Transverse colon (tissue), 4 donors: ENCODE measurements around the gene WSCD1. TPM values are rescaled to one million over a fixed set of nuclear protein-coding genes. Genes with fewer than 3 reads are reported as not detected.

Experiments
- DNase-seq: peaks from one replicate; pipeline ENCODE4 v3.0.0-alpha.2; 2019
- H3K27ac ChIP-seq, 4 donors: fragments of 200-600 bp; sonication (generic); 2 replicates each; pipeline ENCODE4 v1.5.1; 2016 to 2018; ENCODE audit warnings: inconsistent platforms in 4 of 4
- H3K27me3 ChIP-seq: fragments of 200-600 bp; sonication (generic); 2 replicates; pipeline ENCODE4 v1.5.1; 2017; ENCODE audit warnings: inconsistent platforms
- H3K36me3 ChIP-seq, 4 donors: fragments of 200-600 bp; sonication (generic); 2 replicates each; pipeline ENCODE4 v1.5.1; 2017 to 2019; ENCODE audit warnings: inconsistent platforms in 4 of 4
- H3K4me1 ChIP-seq, 4 donors: fragments of 200-600 bp; sonication (generic); 2 replicates each; pipeline ENCODE4 v1.5.1; 2017 to 2020; ENCODE audit warnings: inconsistent platforms in 4 of 4
- H3K4me3 ChIP-seq, 4 donors: fragments of 200-600 bp; sonication (generic); 1 replicate in 1 of 4; 2 replicates in 3 of 4; pipeline versions ENCODE4 v1.5.1 to v1.6.1; 2017 to 2019; ENCODE audit warnings: inconsistent platforms in 4 of 4
- H3K9me3 ChIP-seq, 2 donors: fragments of 200-600 bp; sonication (generic); 2 replicates each; pipeline ENCODE4 v1.5.1; 2017 to 2019; ENCODE audit warnings: inconsistent platforms in 2 of 2
- CTCF ChIP-seq, 5 experiments: fragments of 200-600 bp in 3 of 5; fragments of 450-650 bp in 2 of 5; sonication (generic) in 3 of 5; IDR thresholded peaks; 1 replicate in 2 of 5; 2 replicates in 3 of 5; pipeline ENCODE4 v1.5.1; 2016 to 2017; ENCODE audit warnings: antibody characterized with exemption in 5 of 5, inconsistent platforms in 3 of 5, mild to moderate bottlenecking in 2 of 5, moderate library complexity in 1 of 5
- EP300 ChIP-seq: sonication (generic); formaldehyde crosslinking; IDR thresholded peaks from one replicate; pipeline ENCODE4 v1.6.1; 2017; ENCODE audit warnings: antibody characterized with exemption, low read depth
- POLR2A ChIP-seq: fragments of 450-650 bp; IDR thresholded peaks from one replicate; pipeline ENCODE4 v1.6.1; 2016; ENCODE audit warnings: antibody characterized with exemption, mild to moderate bottlenecking, moderate library complexity
- POLR2AphosphoS5 ChIP-seq, 3 donors: sonication (generic); formaldehyde crosslinking; IDR thresholded peaks; one replicate each; pipeline ENCODE4 v1.6.1; 2016; ENCODE audit warnings: antibody characterized with exemption in 3 of 3
- WGBS, 2 donors: methylation state at CpG; one replicate each; pipeline ENCODE4 v1.1.5; 2018; ENCODE audit warnings: low coverage in 1 of 2; 5-methylcytosine and 5-hydroxymethylcytosine counted together
- in situ Hi-C, 4 donors: fragments of 200-750 bp; cut with MboI; loops; one replicate each; pipeline versions ENCODE4 v1.15.0 to v1.15.1; 2017; ENCODE audit warnings: low sequenced_read_pairs in 3 of 4, low pct_ligation_motif_present in 1 of 4, low pct_unique_long_range_greater_than_20kb in 1 of 4
- intact Hi-C: fragments of 100-400 bp; cut with DNase I; formaldehyde crosslinking; loops from one replicate; pipeline ENCODE4 v1.15.1; 2023; ENCODE audit warnings: low total_unique reads
- total RNA-seq, 4 donors: library from RNA; depleted of rRNA; stranded (reverse); fragments of >200 nt; gene quantifications; one replicate each; pipeline ENCODE4 v1.1.0, GENCODE V29; 2016

Gene WSCD1
- total RNA-seq, 4 donors from 2014 or later = 23.7 to 58.4 (median 33.7) TPM

- no peaks in the 10 kb centered on the region for H3K9me3 ChIP-seq
- 5% methylated on average over 32 of the region's 39 CpGs; no CpG with 5 or more reads in 1 of the 2 donors for WGBS, 2 donors
- intact Hi-C loops = no loop called here
- in situ Hi-C loops = no loop called here
- H3K36me3 ChIP-seq = no peaks in the 10 kb centered on the region
- peak overlapping the region in 3 of 4 donors; percentile 36 to 49 (median 45) for H3K27ac ChIP-seq
- H3K4me1 ChIP-seq = peaks cover 0 to 12% (median 4%) of the 10 kb centered on the region in 4 donors
- TF ChIP-seq CTCF (IDR thresholded peaks at IDR 0.05) (no peak), POLR2A (no peak), EP300 (no peak), POLR2AphosphoS5 (IDR thresholded peaks at IDR 0.05) (no peak)
- DNase-seq = peak; percentile 27
- H3K27me3 ChIP-seq = peaks cover 29% of the 10 kb centered on the region
- H3K4me3 ChIP-seq = peak overlapping the region; percentile 22 to 73 (median 57)
Observed at GRCh38 chr17:6070913-6071511, 833 bp downstream of the WSCD1 start.

- Histone ChIP-seq H3K9me3 (no peaks in the 10 kb centered on the region), H3K36me3 (no peaks in the 10 kb centered on the region), H3K4me3 (peak overlapping the region in 2 of 4 donors; percentile 52 to 73), H3K4me1 (peaks cover 0 to 12% (median 4%) of the 10 kb centered on the region in 4 donors), H3K27ac (no peak overlapping the region), H3K27me3 (peaks cover 29% of the 10 kb centered on the region)
- DNase-seq = no peak
- intact Hi-C loops = no loop called here
- TF ChIP-seq CTCF (IDR thresholded peaks at IDR 0.05) = no peak
- TF ChIP-seq POLR2A = no peak
- TF ChIP-seq EP300 = no peak
- TF ChIP-seq POLR2AphosphoS5 (IDR thresholded peaks at IDR 0.05) = no peak
- WGBS, 2 donors = 68% methylated on average over 7 of the region's 7 CpGs; no CpG with 5 or more reads in 1 of the 2 donors
- in situ Hi-C loops = no loop called here
Observed at GRCh38 chr17:6071528-6072065, 1.4 kb downstream of the WSCD1 start.

- H3K27me3 ChIP-seq = peaks cover 29% of the 10 kb centered on the region
- H3K9me3 ChIP-seq = no peaks in the 10 kb centered on the region
- intact Hi-C loops (no loop called here), in situ Hi-C loops (no loop called here)
- DNase-seq = no peak
- no peak for TF ChIP-seq POLR2A
- no peak overlapping the region for H3K27ac ChIP-seq
- 80 to 92% methylated on average over 2 to 3 of the region's 3 CpGs for WGBS, 2 donors
- H3K36me3 ChIP-seq = no peaks in the 10 kb centered on the region
- no peak overlapping the region for H3K4me3 ChIP-seq
- H3K4me1 ChIP-seq = peaks cover 0 to 12% (median 4%) of the 10 kb centered on the region in 4 donors
Observed at GRCh38 chr17:6072157-6072556, 2.0 kb downstream of the WSCD1 start.

GRCh38 chr17:6072611-6073010, 2.4 kb downstream of the WSCD1 start:
- intact Hi-C loops = no loop called here
- Histone ChIP-seq H3K4me1 (peaks cover 0 to 12% (median 4%) of the 10 kb centered on the region in 4 donors), H3K36me3 (no peaks in the 10 kb centered on the region), H3K9me3 (no peaks in the 10 kb centered on the region), H3K27me3 (peaks cover 26% of the 10 kb centered on the region), H3K27ac (no peak overlapping the region), H3K4me3 (no peak overlapping the region)
- DNase-seq = no peak
- no peak for TF ChIP-seq EP300
- WGBS, 2 donors = 81 to 100% methylated on average over 1 to 5 of the region's 5 CpGs
- in situ Hi-C loops = no loop called here

GRCh38 chr17:6073620-6074019, 3.4 kb downstream of the WSCD1 start:
- Histone ChIP-seq H3K27ac (no peak overlapping the region), H3K9me3 (no peaks in the 10 kb centered on the region), H3K4me3 (no peak overlapping the region), H3K4me1 (peaks cover 0 to 12% (median 4%) of the 10 kb centered on the region in 4 donors), H3K36me3 (no peaks in the 10 kb centered on the region), H3K27me3 (peaks cover 19% of the 10 kb centered on the region)
- TF ChIP-seq POLR2AphosphoS5 (IDR thresholded peaks at IDR 0.05) = no peak
- TF ChIP-seq POLR2A = no peak
- TF ChIP-seq CTCF (IDR thresholded peaks at IDR 0.05) = no peak
- TF ChIP-seq EP300 = no peak
- intact Hi-C loops (no loop called here), in situ Hi-C loops (no loop called here)
- no peak for DNase-seq
- WGBS, 2 donors = 91% methylated on average over 7 of the region's 7 CpGs; no CpG with 5 or more reads in 1 of the 2 donors
